HepG2 (cell line): Measurements from ENCODE around the gene APBA1. TPM values are rescaled to one million over a fixed set of nuclear protein-coding genes. Genes with fewer than 3 reads are reported as not detected.
A peak's percentile ranks its signal among the peaks of the same experiment; 100 is the strongest.

Experiments
- ATF4 ChIP-seq, 2 experiments: fragments of 450-650 bp in 1 of 2; sonication (generic) in 1 of 2; formaldehyde crosslinking; IDR thresholded peaks; 2 replicates each; pipeline versions ENCODE4 v1.5.0 to v1.8.0; 2020 to 2022; ENCODE audit warnings: mild to moderate bottlenecking in 1 of 2, missing genetic modification reagents in 1 of 2
- DNMT1 ChIP-seq: sonication (generic); formaldehyde crosslinking; IDR thresholded peaks from 2 replicates; pipeline ENCODE4 v1.5.1; 2020; ENCODE audit warnings: mild to moderate bottlenecking, missing genetic modification reagents
- FOXA3 ChIP-seq: IDR thresholded peaks from 2 replicates; pipeline ENCODE4 v1.6.1; 2016; ENCODE audit warnings: missing genetic modification reagents, missing compliant biosample characterization
- FOXP4 ChIP-seq: sonication (generic); formaldehyde crosslinking; IDR thresholded peaks from 2 replicates; pipeline ENCODE4 v1.4.0; 2020; ENCODE audit warnings: missing genetic modification reagents
- GTF2F1 ChIP-seq: fragments of 150-350 bp; IDR thresholded peaks from 2 replicates; pipeline ENCODE4 v1.6.1; 2014; ENCODE audit warnings: low read length
- JARID2 ChIP-seq: sonication (generic); formaldehyde crosslinking; IDR thresholded peaks from 2 replicates; pipeline ENCODE4 v1.8.1; 2023; ENCODE audit warnings: missing genetic modification reagents, inconsistent platforms; ENCODE audit not compliant: insufficient replicate concordance
- KAT8 ChIP-seq: IDR thresholded peaks from 2 replicates; pipeline ENCODE4 v1.6.1; 2016; ENCODE audit warnings: missing genetic modification reagents, missing compliant biosample characterization
- MAFK ChIP-seq, 2 experiments: IDR thresholded peaks in 1 of 2; conservative IDR thresholded peaks in 1 of 2; 2 replicates each; pipeline ENCODE4 v1.6.1; 2011; ENCODE audit warnings: improper control_type of control experiment in 2 of 2, low read length in 2 of 2
- MIER3 ChIP-seq: IDR thresholded peaks from 2 replicates; pipeline ENCODE4 v1.6.1; 2016; ENCODE audit warnings: missing compliant biosample characterization, borderline replicate concordance
- MXI1 ChIP-seq: IDR thresholded peaks from 3 replicates; pipeline ENCODE4 v1.6.1; 2012; ENCODE audit warnings: low read depth, low read length, inconsistent platforms, borderline replicate concordance
- REXO4 ChIP-seq: sonication (generic); formaldehyde crosslinking; IDR thresholded peaks from 2 replicates; pipeline ENCODE4 v1.8.0; 2022; ENCODE audit warnings: missing genetic modification reagents, mild to moderate bottlenecking, borderline replicate concordance
- SETDB1 ChIP-seq: sonication (generic); formaldehyde crosslinking; IDR thresholded peaks from 2 replicates; pipeline ENCODE4 v1.5.1; 2020; ENCODE audit warnings: missing genetic modification reagents, mild to moderate bottlenecking, borderline replicate concordance
- SOX13 ChIP-seq, 3 experiments: fragments of 450-650 bp in 1 of 3; sonication (generic) in 1 of 3; formaldehyde crosslinking in 1 of 3; IDR thresholded peaks in 2 of 3; conservative IDR thresholded peaks in 1 of 3; 2 replicates each; pipeline versions ENCODE4 v1.5.0 to v1.6.1; 2016 to 2020; ENCODE audit warnings: antibody characterized with exemption in 1 of 3, mild to moderate bottlenecking in 1 of 3, missing compliant biosample characterization in 1 of 3, missing genetic modification reagents in 1 of 3, moderate library complexity in 1 of 3
- STAG1 ChIP-seq: sonication (generic); formaldehyde crosslinking; IDR thresholded peaks from 2 replicates; pipeline ENCODE4 v1.4.0; 2020; ENCODE audit warnings: missing genetic modification reagents
- ZBTB3 ChIP-seq: sonication (generic); formaldehyde crosslinking; IDR thresholded peaks from 2 replicates; pipeline ENCODE4 v1.4.0; 2020; ENCODE audit warnings: low read depth, mild to moderate bottlenecking, moderate library complexity, missing genetic modification reagents, borderline replicate concordance
- ZNF460 ChIP-seq: sonication (generic); formaldehyde crosslinking; IDR thresholded peaks from 2 replicates; pipeline ENCODE4 v1.5.1; 2020; ENCODE audit warnings: missing genetic modification reagents, mild to moderate bottlenecking, borderline replicate concordance
- ZNF567 ChIP-seq: sonication (generic); formaldehyde crosslinking; IDR thresholded peaks from 2 replicates; pipeline ENCODE4 v1.8.1; 2023; ENCODE audit warnings: mild to moderate bottlenecking, missing genetic modification reagents, borderline replicate concordance
- ZNF577 ChIP-seq: sonication (generic); formaldehyde crosslinking; IDR thresholded peaks from 2 replicates; pipeline ENCODE4 v1.4.0; 2020; ENCODE audit warnings: mild to moderate bottlenecking, low read depth, missing genetic modification reagents, borderline replicate concordance
- ZNF660 ChIP-seq: sonication (generic); formaldehyde crosslinking; IDR thresholded peaks from 2 replicates; pipeline ENCODE4 v1.5.1; 2020; ENCODE audit warnings: mild to moderate bottlenecking, low read depth, missing genetic modification reagents, borderline replicate concordance
- ZNF891 ChIP-seq: sonication (generic); formaldehyde crosslinking; IDR thresholded peaks from 2 replicates; pipeline ENCODE4 v1.5.0; 2020; ENCODE audit warnings: mild to moderate bottlenecking, missing genetic modification reagents
- ZSCAN29 ChIP-seq: sonication (generic); formaldehyde crosslinking; conservative IDR thresholded peaks from 2 replicates; pipeline ENCODE4 v1.4.0; 2020; ENCODE audit warnings: mild to moderate bottlenecking, missing genetic modification reagents
- ZSCAN9 ChIP-seq: IDR thresholded peaks from 2 replicates; pipeline ENCODE4 v1.6.1; 2016; ENCODE audit warnings: borderline replicate concordance
- polyA plus RNA-seq, 8 experiments: library from polyadenylated mRNA; depleted of rRNA in 3 of 8; stranded (reverse) in 7 of 8; unstranded in 1 of 8; fragments of >200 nt; fragmentation: Illumina TruSeq in 4 of 8; extraction: Trizol in 4 of 8; gene quantifications; 2 replicates each; pipeline versions ENCODE4 v1.2.1 to v1.2.3, GENCODE V29; 2011 to 2016; ENCODE audit warnings: low read depth in 4 of 8, missing spikeins in 1 of 8, mixed read lengths in 1 of 8; ENCODE audit not compliant: insufficient read depth in 1 of 8
- total RNA-seq, 5 experiments: library from RNA; depleted of rRNA; stranded (reverse); fragments of >200 nt; fragmentation: Illumina TruSeq; extraction: Trizol; gene quantifications; 2 replicates each; pipeline ENCODE4 v1.2.3, GENCODE V29; 2016; ENCODE audit warnings: low read depth in 1 of 5
- TF ChIP-seq, protein P1 (sequence below): sonication (generic); formaldehyde crosslinking; IDR thresholded peaks from 2 replicates; pipeline ENCODE4 v1.4.0; 2020; ENCODE audit warnings: missing genetic modification reagents

APBA1 gene
- total and polyA plus RNA-seq, 2 of the 13 experiments (the other 11 are each of a cell fraction or from before 2014, with no cell fraction given): 0.15 TPM; not detected in 1

GRCh38 chr9:69519470-69520240, 152.5 kb downstream of the APBA1 start (continued):
- TF ChIP-seq SETDB1 (CRISPR knock-in tag) (no peak), ZNF567 (no peak), DNMT1 (no peak), MIER3 (CRISPR knock-in tag) (no peak), JARID2 (CRISPR knock-in tag) (no peak), FOXA3 (peak; percentile 90), ZBTB3 (CRISPR knock-in tag) (no peak), ZNF660 (CRISPR knock-in tag) (no peak), ZSCAN9 (no peak), ZNF891 (CRISPR knock-in tag) (no peak), SOX13 (IDR thresholded peaks at IDR 0.05) (0 out of 2 replicates have a peak, but pooled peaks have one; percentile 15), SOX13 (CRISPR knock-in tag; conservative IDR thresholded peaks at IDR 0.05 in 1 of 2, IDR thresholded peaks at IDR 0.05 in 1 of 2) (peak in 1 of 2 experiments; percentile 95; a peak in 2 of 4 replicates), GTF2F1 (no peak), MXI1 (no peak), ZNF460 (CRISPR knock-in tag) (no peak), ATF4 (CRISPR knock-in tag; IDR thresholded peaks at IDR 0.05) (peak in 1 of 2 experiments; percentile 81; a peak in 2 of 4 replicates), REXO4 (no peak), ZSCAN29 (CRISPR knock-in tag) (0 out of 2 replicates have a peak, but pooled peaks have one; percentile 49), STAG1 (CRISPR knock-in tag) (no peak), MAFK (conservative IDR thresholded peaks at IDR 0.05 in 1 of 2, IDR thresholded peaks at IDR 0.05 in 1 of 2; ENCODE audit: low read length in 2 of 2) (no peak), FOXP4 (CRISPR knock-in tag) (peak; percentile 89), KAT8 (CRISPR knock-in tag) (no peak), ZNF577 (no peak)
- TF ChIP-seq, protein P1, sequence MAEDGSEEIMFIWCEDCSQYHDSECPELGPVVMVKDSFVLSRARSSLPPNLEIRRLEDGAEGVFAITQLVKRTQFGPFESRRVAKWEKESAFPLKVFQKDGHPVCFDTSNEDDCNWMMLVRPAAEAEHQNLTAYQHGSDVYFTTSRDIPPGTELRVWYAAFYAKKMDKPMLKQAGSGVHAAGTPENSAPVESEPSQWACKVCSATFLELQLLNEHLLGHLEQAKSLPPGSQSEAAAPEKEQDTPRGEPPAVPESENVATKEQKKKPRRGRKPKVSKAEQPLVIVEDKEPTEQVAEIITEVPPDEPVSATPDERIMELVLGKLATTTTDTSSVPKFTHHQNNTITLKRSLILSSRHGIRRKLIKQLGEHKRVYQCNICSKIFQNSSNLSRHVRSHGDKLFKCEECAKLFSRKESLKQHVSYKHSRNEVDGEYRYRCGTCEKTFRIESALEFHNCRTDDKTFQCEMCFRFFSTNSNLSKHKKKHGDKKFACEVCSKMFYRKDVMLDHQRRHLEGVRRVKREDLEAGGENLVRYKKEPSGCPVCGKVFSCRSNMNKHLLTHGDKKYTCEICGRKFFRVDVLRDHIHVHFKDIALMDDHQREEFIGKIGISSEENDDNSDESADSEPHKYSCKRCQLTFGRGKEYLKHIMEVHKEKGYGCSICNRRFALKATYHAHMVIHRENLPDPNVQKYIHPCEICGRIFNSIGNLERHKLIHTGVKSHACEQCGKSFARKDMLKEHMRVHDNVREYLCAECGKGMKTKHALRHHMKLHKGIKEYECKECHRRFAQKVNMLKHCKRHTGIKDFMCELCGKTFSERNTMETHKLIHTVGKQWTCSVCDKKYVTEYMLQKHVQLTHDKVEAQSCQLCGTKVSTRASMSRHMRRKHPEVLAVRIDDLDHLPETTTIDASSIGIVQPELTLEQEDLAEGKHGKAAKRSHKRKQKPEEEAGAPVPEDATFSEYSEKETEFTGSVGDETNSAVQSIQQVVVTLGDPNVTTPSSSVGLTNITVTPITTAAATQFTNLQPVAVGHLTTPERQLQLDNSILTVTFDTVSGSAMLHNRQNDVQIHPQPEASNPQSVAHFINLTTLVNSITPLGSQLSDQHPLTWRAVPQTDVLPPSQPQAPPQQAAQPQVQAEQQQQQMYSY (CRISPR knock-in tag): no peak
